ENCODE data around the gene USP36. TPM values are rescaled to one million over a fixed set of nuclear protein-coding genes. Genes with fewer than 3 reads are reported as not detected.

USP36 gene
- polyA plus RNA-seq, 3 donors, result 4.4 to 30.0 (median 6.1) TPM

DNA sequence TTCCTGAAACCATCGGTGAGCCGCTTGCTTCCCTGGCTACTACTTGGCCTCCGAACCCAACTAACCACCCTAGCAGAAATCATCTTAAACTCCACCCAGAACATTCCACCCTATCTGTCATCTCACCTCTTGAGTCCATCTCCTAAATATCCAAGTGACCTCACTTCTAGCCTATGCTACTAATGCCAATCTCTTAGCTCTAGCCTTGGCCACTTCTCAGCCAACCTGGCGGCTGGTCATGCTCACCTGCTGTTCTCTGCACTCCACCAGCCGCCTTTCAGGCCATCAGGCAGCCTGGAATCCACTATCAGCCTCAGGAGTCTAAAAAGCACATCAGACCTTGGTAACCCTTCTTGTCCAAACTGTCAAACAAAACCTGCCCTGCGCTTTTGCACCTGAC, 46.6 kb downstream of the USP36 start:
- Mint-ChIP-seq H3K9me3 (no peaks in the 10 kb centered on the region), H3K27me3 (ENCODE audit: low read depth in 3 of 3) (no peaks in the 10 kb centered on the region), H3K27ac (peak overlapping the region in 1 of 7 donors; percentile 37), H3K36me3 (peaks cover 64 to 68% of the 10 kb centered on the region in 2 donors), H3K4me3 (no peak overlapping the region), H3K4me1 (peaks cover 26% of the 10 kb centered on the region)
- intact Hi-C loops (cut with micrococcal nuclease), result no loop called here
- peaks cover 11 to 19% of the 10 kb centered on the region in 2 donors for H3K4me1 ChIP-seq (ENCODE audit: control insufficient read depth in 1 of 2, insufficient read depth in 2 of 2, low read length in 2 of 2)
- H3K9ac ChIP-seq (ENCODE audit: insufficient read depth, low read length, poor library complexity, severe bottlenecking), result no peak overlapping the region
- no peaks in the 10 kb centered on the region for H3K9me3 ChIP-seq (replicated peaks in 1 of 2; ENCODE audit: control insufficient read depth in 1 of 2, insufficient read depth in 1 of 2, low read length in 2 of 2)
- no peak for DNase-seq
- H3K4me2 ChIP-seq (replicated peaks; ENCODE audit: extremely low read depth, low read length, poor library complexity, severe bottlenecking), result no peak overlapping the region
- TF ChIP-seq, protein P1, sequence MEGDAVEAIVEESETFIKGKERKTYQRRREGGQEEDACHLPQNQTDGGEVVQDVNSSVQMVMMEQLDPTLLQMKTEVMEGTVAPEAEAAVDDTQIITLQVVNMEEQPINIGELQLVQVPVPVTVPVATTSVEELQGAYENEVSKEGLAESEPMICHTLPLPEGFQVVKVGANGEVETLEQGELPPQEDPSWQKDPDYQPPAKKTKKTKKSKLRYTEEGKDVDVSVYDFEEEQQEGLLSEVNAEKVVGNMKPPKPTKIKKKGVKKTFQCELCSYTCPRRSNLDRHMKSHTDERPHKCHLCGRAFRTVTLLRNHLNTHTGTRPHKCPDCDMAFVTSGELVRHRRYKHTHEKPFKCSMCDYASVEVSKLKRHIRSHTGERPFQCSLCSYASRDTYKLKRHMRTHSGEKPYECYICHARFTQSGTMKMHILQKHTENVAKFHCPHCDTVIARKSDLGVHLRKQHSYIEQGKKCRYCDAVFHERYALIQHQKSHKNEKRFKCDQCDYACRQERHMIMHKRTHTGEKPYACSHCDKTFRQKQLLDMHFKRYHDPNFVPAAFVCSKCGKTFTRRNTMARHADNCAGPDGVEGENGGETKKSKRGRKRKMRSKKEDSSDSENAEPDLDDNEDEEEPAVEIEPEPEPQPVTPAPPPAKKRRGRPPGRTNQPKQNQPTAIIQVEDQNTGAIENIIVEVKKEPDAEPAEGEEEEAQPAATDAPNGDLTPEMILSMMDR (IDR thresholded peaks at IDR 0.05), result no peak
- peaks cover 48 to 65% of the 10 kb centered on the region in 2 donors for H3K36me3 ChIP-seq (replicated peaks in 1 of 2; ENCODE audit: control insufficient read depth in 1 of 2, insufficient read depth in 2 of 2, low read length in 2 of 2)
- H2AFZ ChIP-seq (ENCODE audit: insufficient read depth, low read depth, low read length, poor library complexity, severe bottlenecking), result no peak overlapping the region
- no peaks in the 10 kb centered on the region for H3K27me3 ChIP-seq (ENCODE audit: control insufficient read depth in 2 of 2, insufficient read depth in 2 of 2, low read length in 2 of 2)
- no peaks in the 10 kb centered on the region for H3K79me2 ChIP-seq (ENCODE audit: insufficient read depth, low read length)
- no peak overlapping the region for H3K27ac ChIP-seq (ENCODE audit: low read depth in 1 of 2, low read length in 2 of 2)
- no peak overlapping the region for H3K4me3 ChIP-seq (replicated peaks in 1 of 3; ENCODE audit: low read depth in 2 of 3, low read length in 3 of 3)
- peaks cover 9% of the 10 kb centered on the region for H4K20me1 ChIP-seq (ENCODE audit: insufficient read depth, low read length)
- 83% methylated on average over 6 of the region's 6 CpGs for WGBS (ENCODE audit: insufficient coverage)

- DNase-seq, result no peak
- Histone ChIP-seq H4K20me1 (ENCODE audit: insufficient read depth, low read length) (peaks cover 4% of the 10 kb centered on the region), H3K4me1 (ENCODE audit: control insufficient read depth in 1 of 2, insufficient read depth in 2 of 2, low read length in 2 of 2) (peaks cover 11 to 24% of the 10 kb centered on the region in 2 donors), H2AFZ (ENCODE audit: insufficient read depth, low read depth, low read length, poor library complexity, severe bottlenecking) (no peak overlapping the region), H3K9me3 (replicated peaks in 1 of 2; ENCODE audit: control insufficient read depth in 1 of 2, insufficient read depth in 1 of 2, low read length in 2 of 2) (no peaks in the 10 kb centered on the region), H3K9ac (ENCODE audit: insufficient read depth, low read length, poor library complexity, severe bottlenecking) (no peak overlapping the region), H3K27me3 (ENCODE audit: control insufficient read depth in 2 of 2, insufficient read depth in 2 of 2, low read length in 2 of 2) (no peaks in the 10 kb centered on the region), H3K79me2 (ENCODE audit: insufficient read depth, low read length) (no peaks in the 10 kb centered on the region), H3K4me2 (replicated peaks; ENCODE audit: extremely low read depth, low read length, poor library complexity, severe bottlenecking) (no peak overlapping the region), H3K36me3 (replicated peaks in 1 of 2; ENCODE audit: control insufficient read depth in 1 of 2, insufficient read depth in 2 of 2, low read length in 2 of 2) (peaks cover 45 to 59% of the 10 kb centered on the region in 2 donors), H3K4me3 (replicated peaks in 1 of 3; ENCODE audit: low read depth in 2 of 3, low read length in 3 of 3) (no peak overlapping the region), H3K27ac (ENCODE audit: low read depth in 1 of 2, low read length in 2 of 2) (no peak overlapping the region)
- Mint-ChIP-seq H3K4me3 (no peak overlapping the region), H3K27me3 (ENCODE audit: low read depth in 3 of 3) (peaks cover 0 to under 1% (median 0%) of the 10 kb centered on the region in 3 donors), H3K36me3 (peaks cover 58 to 63% of the 10 kb centered on the region in 2 donors), H3K27ac (no peak overlapping the region), H3K9me3 (no peaks in the 10 kb centered on the region), H3K4me1 (peaks cover 25% of the 10 kb centered on the region)
- intact Hi-C loops (cut with micrococcal nuclease), result no loop called here
- WGBS (ENCODE audit: insufficient coverage), result 72% methylated on average over 7 of the region's 10 CpGs
- TF ChIP-seq, protein P1 (IDR thresholded peaks at IDR 0.05), result no peak
Observed at GRCh38 chr17:78793415-78793814, 47.2 kb downstream of the USP36 start.

Measured in CD14-positive monocyte (primary cell).